Mesendoderm (in vitro differentiated cells): Measurements from ENCODE around the gene FRMD4A.
A peak's percentile ranks its signal among the peaks of the same experiment; 100 is the strongest.

Experiments
- DNase-seq: peaks from one replicate; pipeline ENCODE4 v3.0.0; 2013
- H2AK5ac ChIP-seq: 2 replicates; pipeline ENCODE4 v1.6.1; 2013; ENCODE audit warnings: low read length, inconsistent platforms
- H2BK120ac ChIP-seq: 2 replicates; pipeline ENCODE4 v1.6.1; 2013; ENCODE audit warnings: low read depth, mild to moderate bottlenecking, low read length, moderate library complexity, mixed read lengths
- H2BK15ac ChIP-seq: replicated peaks from 2 replicates; pipeline ENCODE4 v1.6.1; 2013; ENCODE audit warnings: low read depth, mild to moderate bottlenecking, moderate library complexity
- H2BK5ac ChIP-seq: 2 replicates; pipeline ENCODE4 v1.6.1; 2013; ENCODE audit warnings: low read length, inconsistent platforms
- H3K18ac ChIP-seq: 2 replicates; pipeline ENCODE4 v1.6.1; 2013; ENCODE audit warnings: mild to moderate bottlenecking, low read length, mixed read lengths
- H3K23ac ChIP-seq: one replicate; pipeline ENCODE4 v1.6.1; 2013; ENCODE audit warnings: low read length
- H3K27ac ChIP-seq: 2 replicates; pipeline ENCODE4 v1.5.1; 2013; ENCODE audit warnings: low read depth, mild to moderate bottlenecking, inconsistent platforms, low read length, moderate library complexity
- H3K27me3 ChIP-seq: 2 replicates; pipeline ENCODE4 v1.6.1; 2013; ENCODE audit warnings: low read length, control low read depth, mild to moderate bottlenecking, inconsistent platforms; ENCODE audit not compliant: insufficient read depth, poor library complexity
- H3K36me3 ChIP-seq: 2 replicates; pipeline ENCODE4 v1.6.1; 2013; ENCODE audit warnings: low read length, inconsistent platforms; ENCODE audit not compliant: control insufficient read depth, insufficient read depth
- H3K4ac ChIP-seq: one replicate; pipeline ENCODE4 v1.6.1; 2013; ENCODE audit warnings: low read depth, mild to moderate bottlenecking, low read length, moderate library complexity
- H3K4me1 ChIP-seq: 2 replicates; pipeline ENCODE4 v1.6.1; 2013; ENCODE audit warnings: low read depth, low read length, inconsistent platforms; ENCODE audit not compliant: control insufficient read depth
- H3K4me2 ChIP-seq: 2 replicates; pipeline ENCODE4 v1.6.1; 2013; ENCODE audit warnings: low read length
- H3K4me3 ChIP-seq: 2 replicates; pipeline ENCODE4 v1.5.1; 2013; ENCODE audit warnings: mild to moderate bottlenecking, low read length
- H3K56ac ChIP-seq: one replicate; pipeline ENCODE4 v1.6.1; 2013; ENCODE audit warnings: low read length
- H3K79me1 ChIP-seq: 2 replicates; pipeline ENCODE4 v1.6.1; 2013; ENCODE audit warnings: low read length, inconsistent platforms
- H3K79me2 ChIP-seq: 2 replicates; pipeline ENCODE4 v1.6.1; 2013; ENCODE audit warnings: mild to moderate bottlenecking, low read length; ENCODE audit not compliant: control insufficient read depth, insufficient read depth
- H3K9ac ChIP-seq: 2 replicates; pipeline ENCODE4 v1.6.1; 2013; ENCODE audit warnings: low read length, inconsistent platforms
- H4K5ac ChIP-seq: one replicate; pipeline ENCODE4 v1.6.1; 2013; ENCODE audit warnings: low read length
- H4K8ac ChIP-seq: one replicate; pipeline ENCODE4 v1.6.1; 2013; ENCODE audit warnings: low read depth, mild to moderate bottlenecking, control low read depth, low read length, moderate library complexity
- WGBS: extraction: QIAGEN DNeasy Blood & Tissue Kit; methylation state at CpG from one replicate; pipeline ENCODE4 v1.1.7; 2013; ENCODE audit warnings: low lambda C conversion rate, missing lambda C conversion rate; ENCODE audit not compliant: insufficient coverage; ENCODE audit errors: extremely low coverage; 5-methylcytosine and 5-hydroxymethylcytosine counted together

Gene FRMD4A

DNA sequence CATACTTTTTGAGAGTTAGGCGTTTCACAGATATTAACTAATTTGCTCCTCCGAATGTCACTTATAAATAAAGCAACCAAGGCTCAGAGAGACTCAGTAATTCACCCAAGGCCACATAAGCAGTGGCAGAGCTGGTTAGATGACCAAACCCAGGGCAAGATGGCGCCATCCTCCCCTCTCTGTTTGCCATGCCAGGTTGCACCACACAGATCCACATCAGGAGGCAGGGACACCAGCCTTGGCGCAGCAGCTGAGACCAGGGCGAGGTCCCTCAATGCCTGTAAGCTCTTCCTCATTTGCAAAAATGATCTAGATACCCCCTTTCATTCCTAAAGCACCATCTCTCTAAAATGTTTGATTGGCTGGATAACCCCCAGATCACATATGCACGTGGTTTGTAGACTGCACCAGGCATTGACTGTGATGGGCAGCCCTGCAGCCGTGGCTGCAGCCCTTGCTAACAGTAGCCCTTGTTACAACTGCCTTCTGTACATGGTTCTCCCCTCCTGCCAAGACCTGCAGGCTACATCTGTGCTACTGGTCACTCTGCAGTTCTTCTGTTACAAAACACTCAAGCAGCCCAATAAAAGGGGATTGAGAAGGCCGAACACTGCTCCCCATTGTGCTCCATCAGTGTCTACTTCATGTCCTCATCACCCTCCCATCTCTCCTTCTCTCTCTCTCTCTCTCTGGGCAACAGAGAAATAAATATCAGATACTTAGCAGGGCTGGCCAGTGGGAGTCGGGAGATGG lies 445.3 kb downstream of the FRMD4A start:
- Histone ChIP-seq H2BK120ac (no peak overlapping the region), H2BK5ac (no peak overlapping the region), H3K27me3 (no peaks in the 10 kb centered on the region), H3K27ac (no peak overlapping the region), H3K36me3 (no peaks in the 10 kb centered on the region), H3K4ac (no peak overlapping the region), H3K18ac (no peak overlapping the region), H4K8ac (no peak overlapping the region), H3K79me2 (peaks cover 49% of the 10 kb centered on the region), H3K56ac (peak overlapping the region; percentile 18), H3K79me1 (peaks cover 27% of the 10 kb centered on the region), H3K4me3 (no peak overlapping the region), H4K5ac (no peak overlapping the region), H3K4me2 (no peak overlapping the region), H3K4me1 (peaks cover 15% of the 10 kb centered on the region), H3K9ac (no peak overlapping the region), H3K23ac (no peak overlapping the region), H2BK15ac (no peak overlapping the region), H2AK5ac (no peak overlapping the region)
- no CpG with 5 or more reads among the region's 9 CpGs for WGBS
- no peak for DNase-seq

DNA sequence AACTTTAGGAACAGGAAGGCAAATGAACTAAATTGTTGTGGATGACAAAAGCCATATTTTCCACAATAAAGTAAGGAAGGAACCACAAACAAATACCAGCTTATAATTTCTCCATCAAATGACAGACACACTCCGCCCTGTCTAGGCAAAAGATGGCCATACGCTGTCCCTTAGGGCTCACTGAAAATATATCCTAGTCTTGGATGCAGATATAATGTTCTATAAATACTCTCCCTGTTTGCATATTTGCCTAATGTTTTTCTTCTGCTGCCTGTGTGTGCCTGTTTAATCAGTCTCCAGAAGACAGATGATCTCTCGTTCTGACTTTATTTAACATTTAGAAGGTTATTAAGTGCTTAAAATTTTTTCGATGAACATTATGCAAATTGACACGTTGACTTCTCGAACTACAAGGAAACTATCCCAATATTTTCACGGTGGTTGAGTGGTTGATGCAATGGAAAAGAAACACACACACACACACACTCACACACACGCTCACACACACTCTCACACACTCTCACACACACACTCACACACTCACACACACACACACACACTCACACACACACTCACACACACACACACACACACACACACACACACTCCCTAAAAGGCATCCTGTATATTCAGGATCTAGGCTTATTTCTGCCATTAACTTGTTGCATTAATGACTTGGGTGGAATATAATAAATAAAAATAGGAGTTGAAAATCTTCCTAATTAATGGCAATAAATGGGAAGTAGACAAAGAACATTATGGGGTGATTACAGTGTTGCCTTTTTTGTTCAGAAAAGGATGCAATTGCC lies 446.9 kb downstream of the FRMD4A start:
- Histone ChIP-seq H3K23ac (no peak overlapping the region), H3K4me3 (no peak overlapping the region), H3K4ac (no peak overlapping the region), H3K27me3 (no peaks in the 10 kb centered on the region), H4K8ac (no peak overlapping the region), H4K5ac (no peak overlapping the region), H3K4me2 (no peak overlapping the region), H3K79me1 (peaks cover 23% of the 10 kb centered on the region), H2BK120ac (no peak overlapping the region), H2BK5ac (no peak overlapping the region), H2AK5ac (no peak overlapping the region), H3K9ac (no peak overlapping the region), H3K18ac (no peak overlapping the region), H3K56ac (no peak overlapping the region), H3K79me2 (peaks cover 41% of the 10 kb centered on the region), H3K27ac (no peak overlapping the region), H3K4me1 (peaks cover 7% of the 10 kb centered on the region), H2BK15ac (no peak overlapping the region), H3K36me3 (no peaks in the 10 kb centered on the region)
- DNase-seq, result no peak
- WGBS, result no CpG with 5 or more reads among the region's 8 CpGs

DNA sequence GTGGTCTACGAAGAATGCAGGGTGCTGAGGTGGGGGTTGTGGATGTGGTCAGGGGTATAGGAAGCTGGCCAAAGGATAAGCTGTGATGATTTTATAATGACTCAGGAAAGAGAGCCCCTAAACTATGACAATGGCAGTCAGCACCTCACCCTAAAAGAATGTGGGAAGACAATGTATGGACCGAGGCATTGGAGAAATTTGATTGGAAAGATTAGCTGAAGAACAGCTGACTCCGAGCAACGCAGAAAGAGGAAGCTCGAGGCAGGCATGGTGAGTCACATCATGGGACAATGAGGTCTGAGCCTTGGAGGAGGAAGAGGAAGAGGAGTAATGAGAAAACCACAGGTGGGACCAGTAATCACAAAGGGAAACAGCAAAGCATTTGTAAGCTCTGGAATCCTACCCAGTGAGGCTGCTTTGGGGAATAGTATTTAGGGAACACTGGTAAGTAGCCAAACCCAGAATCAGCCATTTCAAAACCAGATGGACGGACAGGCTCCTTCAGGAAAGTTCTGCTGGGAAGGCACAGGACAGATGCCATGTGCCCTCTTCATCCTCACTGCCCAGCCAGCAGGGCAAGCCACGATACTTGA lies 448.5 kb downstream of the FRMD4A start:
- no peak overlapping the region for H3K4me3 ChIP-seq
- peak overlapping the region; percentile 31 for H4K8ac ChIP-seq
- peaks cover 7% of the 10 kb centered on the region for H3K4me1 ChIP-seq
- peak overlapping the region; percentile 3 for H3K9ac ChIP-seq
- H4K5ac ChIP-seq, result no peak overlapping the region
- H3K23ac ChIP-seq, result peak overlapping the region; percentile 48
- peak overlapping the region; percentile 66 for H3K56ac ChIP-seq
- peaks cover 23% of the 10 kb centered on the region for H3K79me1 ChIP-seq
- peak overlapping the region; percentile 93 for H3K18ac ChIP-seq
- peak; percentile 99 for DNase-seq
- no peaks in the 10 kb centered on the region for H3K27me3 ChIP-seq
- peak overlapping the region; percentile 93 for H3K27ac ChIP-seq
- H3K4ac ChIP-seq, result no peak overlapping the region
- H3K79me2 ChIP-seq, result peaks cover 32% of the 10 kb centered on the region
- H2BK5ac ChIP-seq, result peak overlapping the region; percentile 89
- no CpG with 5 or more reads among the region's 7 CpGs for WGBS
- peak overlapping the region; percentile 69 for H2BK120ac ChIP-seq
- no peaks in the 10 kb centered on the region for H3K36me3 ChIP-seq
- H2BK15ac ChIP-seq, result no peak overlapping the region
- H2AK5ac ChIP-seq, result peak overlapping the region; percentile 37
- H3K4me2 ChIP-seq, result no peak overlapping the region

DNA sequence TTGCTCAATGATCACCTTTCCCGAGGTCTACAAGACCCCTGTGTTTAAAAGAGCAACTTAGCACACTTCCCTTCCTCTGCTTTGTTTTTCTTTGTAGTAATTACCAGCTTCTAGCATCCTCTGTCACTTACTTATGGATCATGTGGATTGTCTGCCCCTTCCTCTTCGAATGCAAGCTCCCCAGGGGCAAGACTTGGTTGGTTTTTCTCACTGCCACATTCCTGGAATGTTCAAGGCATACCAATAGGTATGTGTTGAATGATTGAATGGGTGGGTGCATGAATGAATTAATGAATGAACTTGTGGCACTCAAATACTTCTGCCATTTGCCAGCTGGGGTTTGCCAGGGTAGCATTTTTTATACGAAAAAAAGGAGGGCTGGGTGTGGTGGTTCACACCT lies 450.0 kb downstream of the FRMD4A start:
- Histone ChIP-seq H3K4me2 (no peak overlapping the region), H4K8ac (no peak overlapping the region), H4K5ac (no peak overlapping the region), H3K4me3 (no peak overlapping the region), H3K27ac (no peak overlapping the region), H3K79me2 (peaks cover 23% of the 10 kb centered on the region), H3K9ac (no peak overlapping the region), H3K36me3 (no peaks in the 10 kb centered on the region), H3K23ac (no peak overlapping the region), H3K4me1 (peaks cover 7% of the 10 kb centered on the region), H2BK5ac (no peak overlapping the region), H2BK120ac (no peak overlapping the region), H3K27me3 (no peaks in the 10 kb centered on the region), H3K56ac (no peak overlapping the region), H3K18ac (no peak overlapping the region), H2AK5ac (no peak overlapping the region), H3K4ac (no peak overlapping the region), H3K79me1 (peaks cover 18% of the 10 kb centered on the region), H2BK15ac (no peak overlapping the region)
- WGBS, result no CpG with 5 or more reads among the region's 3 CpGs
- DNase-seq, result peak; percentile 77

DNA sequence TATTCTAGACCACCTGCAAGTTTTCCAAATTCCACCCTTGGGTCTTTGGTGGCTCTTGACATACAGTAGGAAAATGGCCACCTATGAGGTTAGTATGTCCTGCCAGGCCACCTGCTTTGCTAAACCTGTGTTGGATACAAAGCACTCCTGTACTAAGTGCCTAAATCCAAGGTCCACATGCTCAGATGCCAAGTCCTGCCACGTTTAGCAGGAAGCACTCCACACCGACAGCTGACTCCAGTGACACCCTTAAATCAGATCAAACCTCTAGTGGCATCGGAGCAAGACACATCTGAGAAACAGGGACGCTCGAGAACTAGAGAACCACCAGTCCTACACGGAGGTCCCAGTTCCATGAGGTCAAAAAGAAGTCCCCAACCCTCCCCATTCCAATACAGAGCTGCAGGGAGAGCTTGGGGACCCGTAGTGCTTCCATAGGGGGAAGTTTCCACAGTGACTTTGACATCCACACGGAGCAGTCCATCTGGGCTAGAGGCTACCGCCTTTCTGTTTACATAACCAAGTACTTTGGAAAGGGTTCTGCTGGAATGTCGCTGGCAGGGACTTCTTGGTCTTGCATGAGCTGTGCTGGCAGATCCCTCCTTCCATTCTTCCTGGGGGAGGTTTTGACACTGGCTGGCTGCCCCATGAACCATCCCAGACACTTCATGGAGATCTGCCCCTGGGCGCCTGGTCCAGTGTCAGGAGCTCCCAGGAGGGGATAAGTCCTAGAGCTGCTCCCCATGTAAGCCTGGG lies 453.4 kb downstream of the FRMD4A start:
- H3K79me1 ChIP-seq, result peaks cover 14% of the 10 kb centered on the region
- peak; percentile 33 for DNase-seq
- no peaks in the 10 kb centered on the region for H3K36me3 ChIP-seq
- no peak overlapping the region for H2BK120ac ChIP-seq
- H2AK5ac ChIP-seq, result no peak overlapping the region
- H3K4ac ChIP-seq, result no peak overlapping the region
- H3K56ac ChIP-seq, result no peak overlapping the region
- H3K4me2 ChIP-seq, result no peak overlapping the region
- H3K9ac ChIP-seq, result no peak overlapping the region
- H2BK5ac ChIP-seq, result no peak overlapping the region
- WGBS, result no CpG with 5 or more reads among the region's 11 CpGs
- H4K5ac ChIP-seq, result no peak overlapping the region
- H3K27me3 ChIP-seq, result no peaks in the 10 kb centered on the region
- H3K4me3 ChIP-seq, result no peak overlapping the region
- peaks cover 3% of the 10 kb centered on the region for H3K4me1 ChIP-seq
- no peak overlapping the region for H3K18ac ChIP-seq
- no peak overlapping the region for H3K23ac ChIP-seq
- H3K79me2 ChIP-seq, result peaks cover 12% of the 10 kb centered on the region
- H4K8ac ChIP-seq, result no peak overlapping the region
- no peak overlapping the region for H3K27ac ChIP-seq
- no peak overlapping the region for H2BK15ac ChIP-seq
